Activated CD8-positive, alpha-beta memory T cell treated with anti-CD3 and anti-CD28 coated beads, Interleukin-2, amount 50 U/mL, for 24 hours (primary cell): ENCODE data around the gene ABCF2.

Experiments used
- DNase-seq: peaks from one replicate; pipeline ENCODE4 v3.0.0-alpha.2; 2020; ENCODE audit errors: extremely low read depth

Gene ABCF2

GRCh38 chr7:151242159-151243044 is 15.4 kb upstream of the ABCF2 start:
- no peak for DNase-seq

- no peak for DNase-seq
Observed at GRCh38 chr7:151241755-151242096, 14.7 kb upstream of the ABCF2 start.

- no peak for DNase-seq
Observed at GRCh38 chr7:151240942-151241754, 14.1 kb upstream of the ABCF2 start.

- DNase-seq: no peak
Observed at GRCh38 chr7:151240536-151240935, 13.5 kb upstream of the ABCF2 start.

- no peak for DNase-seq
Observed at GRCh38 chr7:151239837-151240459, 12.9 kb upstream of the ABCF2 start.

- DNase-seq: no peak
Observed at GRCh38 chr7:151238924-151239836, 12.2 kb upstream of the ABCF2 start.

GRCh38 chr7:151238190-151238810 is 11.3 kb upstream of the ABCF2 start:
- DNase-seq: no peak

- DNase-seq: no peak
Observed at GRCh38 chr7:151237244-151238189, 10.5 kb upstream of the ABCF2 start.

- DNase-seq: no peak
Observed at GRCh38 chr7:151236406-151236805, 9.4 kb upstream of the ABCF2 start.

GRCh38 chr7:151235091-151235787 is 8.2 kb upstream of the ABCF2 start:
- DNase-seq: no peak

GRCh38 chr7:151233804-151234203 is 6.8 kb upstream of the ABCF2 start:
- DNase-seq: no peak

GRCh38 chr7:151232917-151233701 is 6.1 kb upstream of the ABCF2 start:
- peak; percentile 69 for DNase-seq

GRCh38 chr7:151232091-151232916 is 5.3 kb upstream of the ABCF2 start, which contains the start of gene CHPF2:
Gene CHPF2 (plus strand): TSS chr7:151232483. CDS start chr7:151234012, 1,529 bp downstream.
- peak; percentile 77 for DNase-seq

- DNase-seq: no peak
Observed at GRCh38 chr7:151231080-151231479, 4.1 kb upstream of the ABCF2 start.

GRCh38 chr7:151229249-151229648 is 2.2 kb upstream of the ABCF2 start:
- DNase-seq: no peak

GRCh38 chr7:151228024-151228866 is 1.2 kb upstream of the ABCF2 start:
- no peak for DNase-seq

- no peak for DNase-seq
Observed at GRCh38 chr7:151226560-151226874, 488 bp downstream of the ABCF2 start.
